ENCODE measurements around the gene AMOT.

AMOT gene

DNA sequence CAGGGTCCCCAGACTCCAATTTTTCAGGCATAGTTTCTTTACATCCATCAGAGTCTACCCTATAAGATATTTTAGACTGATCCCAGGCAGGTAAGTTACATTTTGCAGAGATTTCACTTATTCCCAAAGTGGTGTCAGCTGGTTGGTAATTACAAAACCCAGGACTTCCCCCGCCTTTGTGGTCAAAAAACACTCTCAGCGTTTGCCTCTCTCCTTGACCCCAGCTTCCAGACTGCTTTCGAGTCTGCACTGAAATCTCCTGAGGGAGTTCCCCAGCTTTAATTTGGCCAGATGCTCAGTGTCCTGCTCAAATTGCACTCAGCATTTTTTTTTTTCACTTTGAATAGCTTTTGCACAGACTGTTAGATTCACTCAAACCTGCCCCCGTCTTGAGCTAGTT lies 11.2 kb upstream of the AMOT start:
- no peak for TF ChIP-seq GATA3 (IDR thresholded peaks at IDR 0.05; ENCODE audit: low read depth, low read length)
- no peak for TF ChIP-seq GATA2 (IDR thresholded peaks at IDR 0.05; ENCODE audit: low read depth, low read length)

DNA sequence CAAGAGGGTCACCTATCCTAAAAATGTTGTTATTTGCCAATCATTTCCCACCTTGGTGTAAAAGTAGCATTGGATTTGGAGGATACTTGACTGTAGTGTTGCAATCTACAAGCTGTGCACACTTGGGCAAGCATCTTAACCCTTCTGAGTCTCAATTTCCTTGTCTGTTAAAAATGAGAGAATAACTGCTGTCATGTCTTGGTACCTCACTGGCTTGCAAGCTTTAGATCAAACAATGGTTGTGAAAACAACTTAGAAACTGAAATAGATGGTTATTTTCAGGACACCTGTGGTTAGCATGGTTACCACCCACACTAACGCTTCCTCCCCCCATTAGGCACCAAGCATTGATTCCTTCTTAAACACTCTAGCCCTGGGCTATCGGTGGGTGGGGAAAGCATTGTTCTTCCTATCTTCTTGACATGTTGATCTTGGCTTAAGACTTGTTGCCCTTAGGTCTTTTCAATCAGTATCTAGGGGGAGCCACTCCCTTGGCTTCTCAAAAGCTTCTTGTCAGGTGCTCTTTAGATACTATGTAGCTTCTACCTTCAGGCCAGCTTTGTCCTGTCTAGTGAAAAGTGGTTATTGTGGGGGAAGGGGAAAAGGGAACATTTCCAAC lies 10.6 kb upstream of the AMOT start:
- TF ChIP-seq GATA2 (IDR thresholded peaks at IDR 0.05; ENCODE audit: low read depth, low read length) = no peak
- no peak for TF ChIP-seq GATA3 (IDR thresholded peaks at IDR 0.05; ENCODE audit: low read depth, low read length)

DNA sequence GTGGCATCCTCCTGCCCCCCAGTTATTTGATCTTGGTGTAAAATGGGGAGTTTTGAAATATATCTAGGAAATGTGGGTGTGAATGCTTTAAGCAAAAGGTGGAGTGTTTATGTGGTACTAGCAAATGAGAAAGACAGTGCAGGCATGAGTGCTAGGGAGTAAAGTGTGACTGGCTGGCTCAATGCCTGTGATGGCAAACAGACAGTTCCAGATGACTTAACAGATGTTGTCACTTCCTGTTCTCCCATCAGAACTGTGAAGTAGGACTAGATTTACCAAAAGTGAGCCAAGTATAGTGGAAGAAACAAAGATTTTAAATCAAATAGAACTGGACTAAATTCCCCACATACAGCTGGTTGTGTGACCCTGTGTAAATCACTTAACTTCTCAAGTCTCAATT lies 8.4 kb upstream of the AMOT start:
- TF ChIP-seq GATA3 (IDR thresholded peaks at IDR 0.05; ENCODE audit: low read depth, low read length) (no peak), GATA2 (IDR thresholded peaks at IDR 0.05; ENCODE audit: low read depth, low read length) (no peak)

DNA sequence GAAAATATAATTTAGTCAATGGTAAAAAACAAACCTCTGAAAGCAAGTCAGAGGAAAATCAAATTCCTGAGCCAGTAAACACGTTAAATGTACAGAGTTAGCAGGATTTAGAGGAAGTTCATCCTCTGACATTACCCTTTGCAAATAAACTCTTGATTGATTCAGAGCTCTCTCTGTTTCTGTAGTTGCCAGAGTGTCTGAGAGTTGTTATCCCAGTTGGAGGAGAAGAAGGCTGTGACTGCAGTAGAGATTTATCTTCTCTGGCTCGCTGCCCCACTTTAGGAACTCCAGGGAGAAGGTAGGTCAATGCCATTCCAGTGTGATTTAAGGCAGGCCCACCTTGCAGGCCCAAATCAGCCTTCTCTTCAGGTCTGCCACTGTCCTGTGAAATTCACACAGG lies 6.2 kb upstream of the AMOT start:
- TF ChIP-seq GATA3 (IDR thresholded peaks at IDR 0.05; ENCODE audit: low read depth, low read length) = no peak

DNA sequence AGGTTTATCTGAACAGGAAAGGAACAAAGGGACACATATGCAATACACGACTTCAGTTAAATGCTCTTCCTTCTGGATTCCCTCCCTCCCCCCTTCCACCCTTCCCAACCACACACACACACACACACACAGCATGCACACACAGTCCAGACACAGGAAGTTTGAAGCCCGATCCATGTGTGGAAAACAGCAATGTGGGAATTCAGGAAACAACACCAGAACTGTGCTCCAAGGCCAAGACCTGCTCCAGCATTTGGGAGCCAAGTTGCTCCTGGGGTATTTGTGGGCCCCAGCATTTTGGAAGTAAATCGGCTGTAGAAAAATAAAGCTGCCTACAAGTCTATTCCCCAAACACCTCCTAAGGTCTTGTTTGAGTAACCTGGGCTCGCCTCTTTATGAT lies 5.6 kb upstream of the AMOT start:
- no peak for TF ChIP-seq GATA3 (IDR thresholded peaks at IDR 0.05; ENCODE audit: low read depth, low read length)
- TF ChIP-seq GATA2 (IDR thresholded peaks at IDR 0.05; ENCODE audit: low read depth, low read length) = no peak

DNA sequence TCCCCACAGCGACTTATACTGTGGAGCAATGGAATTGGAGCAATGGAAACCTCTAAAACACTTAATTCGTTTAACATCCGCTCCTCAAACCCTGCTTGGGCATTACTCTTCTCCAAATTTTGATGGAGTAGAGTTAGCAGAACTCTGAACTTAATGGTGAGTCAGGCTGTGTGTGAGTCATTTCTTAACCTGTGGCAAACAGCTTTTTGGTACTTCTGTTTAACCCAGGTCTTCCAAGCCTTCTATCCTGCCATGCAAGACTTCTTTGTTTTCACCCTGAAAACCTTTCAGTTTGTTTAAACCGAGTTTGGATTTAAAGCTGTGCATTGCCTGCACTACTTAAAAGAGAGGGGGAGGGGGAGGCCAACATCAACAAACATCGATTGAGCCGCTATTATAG lies 3.6 kb upstream of the AMOT start:
- TF ChIP-seq GATA2 (IDR thresholded peaks at IDR 0.05; ENCODE audit: low read depth, low read length) (no peak), GATA3 (IDR thresholded peaks at IDR 0.05; ENCODE audit: low read depth, low read length) (no peak)

DNA sequence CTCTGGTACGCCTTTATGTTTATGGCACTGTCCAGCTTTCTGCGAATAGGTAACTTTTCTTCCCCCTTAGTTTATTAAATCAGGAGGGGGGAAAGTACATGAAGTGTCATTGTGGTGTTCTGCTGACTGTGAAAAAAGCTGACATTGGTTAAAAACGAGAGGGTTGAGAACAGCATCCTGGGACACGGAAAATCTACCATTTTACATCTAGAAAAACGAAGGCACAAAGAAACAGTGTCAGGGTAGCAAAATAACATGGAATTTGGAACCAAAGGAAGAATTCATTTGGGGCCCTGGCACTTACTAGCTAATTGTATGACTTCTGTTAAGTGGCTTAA lies 1.2 kb upstream of the AMOT start:
- no peak for TF ChIP-seq GATA3 (IDR thresholded peaks at IDR 0.05; ENCODE audit: low read depth, low read length)
- TF ChIP-seq GATA2 (IDR thresholded peaks at IDR 0.05; ENCODE audit: low read depth, low read length) = no peak

DNA sequence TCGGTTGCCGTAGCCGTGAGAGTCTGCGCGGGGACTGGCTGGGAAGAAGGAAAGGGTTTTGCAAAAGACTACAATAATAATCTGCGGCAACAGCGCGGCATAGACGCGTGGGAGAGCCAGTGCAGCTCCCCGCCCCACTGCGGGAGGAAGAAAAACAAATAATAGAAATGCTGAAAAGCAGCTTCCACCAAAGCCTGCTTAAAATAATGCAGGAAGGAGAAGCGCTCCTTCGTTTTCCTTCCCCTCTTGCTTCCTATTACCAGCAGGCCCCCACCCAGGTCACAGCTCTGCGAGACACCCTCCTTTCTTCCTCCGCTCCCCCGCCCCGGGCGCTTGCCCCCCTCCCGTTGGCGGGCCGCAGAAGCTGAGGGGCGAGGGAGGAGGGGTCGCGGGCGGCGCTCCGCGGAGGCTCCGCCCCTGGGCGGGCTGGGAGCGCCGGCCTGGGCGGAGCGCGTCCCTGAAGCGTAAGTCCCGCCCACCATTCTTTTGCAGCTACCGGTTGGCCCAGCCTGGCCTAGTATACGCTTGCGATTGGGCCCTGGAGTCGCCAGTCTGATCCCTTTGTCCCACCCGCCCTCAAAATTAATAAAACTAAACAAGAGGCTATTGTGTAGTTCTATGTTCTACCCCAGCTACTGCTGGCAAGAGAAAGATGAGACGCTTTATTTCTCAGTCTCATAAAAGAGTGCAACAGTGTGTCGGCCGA lies 636 bp upstream of the AMOT start:
- TF ChIP-seq GATA2 (IDR thresholded peaks at IDR 0.05; ENCODE audit: low read depth, low read length) = no peak
- no peak for TF ChIP-seq GATA3 (IDR thresholded peaks at IDR 0.05; ENCODE audit: low read depth, low read length)

DNA sequence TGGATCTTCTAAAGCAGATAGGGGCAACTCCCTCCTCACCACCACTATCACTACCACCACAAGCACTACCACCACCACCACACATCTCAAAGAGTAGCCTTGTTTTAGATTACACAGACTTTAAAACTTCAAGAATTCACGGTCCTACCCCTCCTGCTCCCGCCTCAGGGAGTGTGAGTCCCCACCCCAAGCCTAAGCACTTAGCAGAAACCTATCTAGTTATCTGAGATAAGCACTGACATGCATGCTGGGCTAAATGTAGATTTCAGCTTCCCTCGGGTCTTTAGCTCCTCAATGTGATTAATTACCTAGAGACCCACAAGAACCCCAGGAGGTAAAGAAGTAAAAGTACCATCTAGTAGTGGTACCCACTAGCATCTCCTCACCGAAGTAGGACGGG lies 775 bp downstream of the AMOT start:
- TF ChIP-seq GATA2 (IDR thresholded peaks at IDR 0.05; ENCODE audit: low read depth, low read length) = no peak
- TF ChIP-seq GATA3 (IDR thresholded peaks at IDR 0.05; ENCODE audit: low read depth, low read length) = no peak

DNA sequence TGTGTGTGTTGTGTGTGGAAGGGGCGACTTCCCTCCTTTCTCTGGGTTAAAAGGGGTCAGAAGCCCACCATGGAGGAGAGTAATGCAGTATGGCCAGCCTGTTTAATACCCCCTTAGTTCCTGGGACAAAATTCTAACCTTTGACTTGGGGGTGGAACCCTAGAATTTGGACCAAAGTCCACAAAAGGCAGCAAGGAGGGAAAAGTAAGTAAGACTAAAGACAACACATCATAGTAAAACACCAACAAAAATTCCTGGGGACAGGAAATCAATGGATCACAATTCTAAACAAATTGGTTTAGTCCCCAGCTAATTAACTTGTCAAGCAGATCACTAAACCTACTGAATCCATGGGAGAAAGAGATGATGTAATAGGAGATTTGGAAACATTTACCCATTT lies 3.1 kb downstream of the AMOT start:
- no peak for TF ChIP-seq GATA2 (IDR thresholded peaks at IDR 0.05; ENCODE audit: low read depth, low read length)
- TF ChIP-seq GATA3 (IDR thresholded peaks at IDR 0.05; ENCODE audit: low read depth, low read length) = no peak

DNA sequence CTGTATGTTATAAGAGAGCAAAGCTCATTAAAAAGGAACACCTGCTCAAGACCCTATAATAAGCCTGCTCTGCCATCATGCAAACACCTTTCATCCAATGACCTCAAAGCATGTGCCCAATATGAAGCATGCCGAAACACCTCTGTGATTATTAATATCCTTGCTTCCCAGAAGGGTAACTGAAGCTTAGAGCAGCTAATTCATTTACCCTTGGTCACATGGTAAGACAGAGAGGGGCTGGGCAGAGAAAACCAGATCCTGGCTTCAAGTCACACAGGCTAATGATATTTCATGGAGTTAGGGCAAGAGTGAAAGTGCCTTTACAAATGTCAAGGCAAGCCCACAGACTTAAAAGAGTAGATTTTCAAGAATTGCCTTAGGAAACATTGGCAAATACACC lies 5.6 kb downstream of the AMOT start:
- TF ChIP-seq GATA3 (IDR thresholded peaks at IDR 0.05; ENCODE audit: low read depth, low read length) (no peak), GATA2 (IDR thresholded peaks at IDR 0.05; ENCODE audit: low read depth, low read length) (no peak)

DNA sequence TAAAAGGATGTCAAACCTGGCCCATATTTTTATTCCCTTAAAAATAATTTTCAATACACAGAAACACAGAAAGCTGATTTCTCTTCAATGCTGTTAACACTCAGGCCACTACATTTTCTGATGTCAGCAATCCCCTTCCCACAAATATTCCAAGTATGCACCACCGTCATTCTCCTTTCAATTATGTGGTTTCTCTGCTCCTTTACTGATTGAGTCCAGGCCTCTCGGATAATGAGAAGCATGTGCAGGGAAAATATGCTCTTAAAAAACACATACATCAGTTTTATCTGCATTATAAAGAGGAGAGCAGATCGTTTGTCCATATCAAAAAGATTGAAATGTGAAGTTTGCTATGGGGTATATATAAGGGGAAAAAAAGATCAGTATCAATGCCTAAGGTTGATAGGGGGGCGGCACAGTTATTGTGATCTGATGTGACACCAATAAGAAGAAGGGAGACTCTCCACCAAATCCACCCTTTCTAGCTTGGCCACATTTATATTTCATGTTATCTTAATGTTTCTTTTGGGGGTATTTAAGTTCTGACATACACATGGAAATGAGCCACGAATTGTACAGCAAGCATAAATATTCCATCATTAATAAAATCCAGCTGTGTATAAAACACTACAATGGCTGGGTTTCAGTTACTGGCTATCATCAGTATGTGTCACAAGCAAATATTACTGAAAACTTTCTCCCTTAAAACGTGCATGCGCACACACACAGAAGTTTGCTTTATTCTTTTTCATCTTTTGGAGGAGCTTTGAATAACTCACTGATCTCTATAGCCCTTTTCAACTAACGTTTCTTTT lies 6.4 kb downstream of the AMOT start:
- TF ChIP-seq GATA3 (IDR thresholded peaks at IDR 0.05; ENCODE audit: low read depth, low read length) (no peak), GATA2 (IDR thresholded peaks at IDR 0.05; ENCODE audit: low read depth, low read length) (0 out of 2 replicates have a peak, but pooled peaks have one; percentile 9)

DNA sequence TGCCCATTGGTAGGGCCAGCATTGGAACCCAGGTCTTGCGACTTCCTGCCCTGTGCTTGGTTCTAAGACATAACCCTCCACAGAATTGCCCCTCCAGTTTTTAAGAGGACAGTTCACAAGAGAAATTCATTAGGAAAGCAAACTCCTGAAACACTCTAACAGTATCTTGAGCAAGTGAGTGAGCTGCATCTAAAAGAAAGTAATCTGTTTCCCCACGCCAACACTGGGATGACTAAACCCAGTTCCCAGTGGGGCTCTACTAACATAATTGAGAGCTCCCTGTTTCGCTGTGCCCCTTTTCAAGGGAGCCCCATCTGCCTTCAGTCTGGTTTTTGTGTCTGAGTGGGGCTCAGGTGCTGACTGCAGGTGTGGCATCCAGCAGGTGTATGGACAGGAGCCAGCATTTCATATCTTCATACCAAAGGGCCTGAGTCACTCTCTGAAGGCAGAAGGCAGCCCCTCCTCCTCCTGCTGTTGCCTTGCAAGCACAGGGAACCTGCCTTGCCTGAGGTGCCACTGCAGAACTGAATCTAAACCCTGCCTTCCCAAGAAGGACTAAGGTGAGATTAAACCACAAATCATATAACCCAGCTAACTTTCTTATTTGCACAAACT lies 8.0 kb downstream of the AMOT start:
- TF ChIP-seq GATA3 (IDR thresholded peaks at IDR 0.05; ENCODE audit: low read depth, low read length) (no peak), GATA2 (IDR thresholded peaks at IDR 0.05; ENCODE audit: low read depth, low read length) (no peak)

DNA sequence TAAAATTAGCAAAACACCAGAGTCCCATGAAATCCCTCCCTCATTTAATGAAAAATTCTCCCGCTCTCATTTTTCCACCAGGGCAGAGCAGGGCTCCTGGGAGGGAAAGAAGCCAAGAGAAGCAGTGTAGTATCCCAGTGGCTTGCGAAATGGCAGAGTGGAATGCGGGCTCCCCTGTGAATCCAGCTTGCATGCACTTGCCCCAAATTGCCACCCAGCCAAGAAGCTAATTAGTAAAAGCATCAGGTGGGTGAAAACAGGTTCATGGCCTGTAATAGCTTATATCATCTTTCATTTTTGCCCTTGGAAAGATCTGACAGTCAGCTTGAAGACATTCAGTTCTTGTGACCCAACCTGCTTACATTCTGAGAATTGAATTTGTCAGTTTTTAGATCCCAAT lies 10.1 kb downstream of the AMOT start:
- TF ChIP-seq GATA2 (IDR thresholded peaks at IDR 0.05; ENCODE audit: low read depth, low read length) = no peak
- TF ChIP-seq GATA3 (IDR thresholded peaks at IDR 0.05; ENCODE audit: low read depth, low read length) = no peak

Measured in SH-SY5Y (cell line).